Ovary (tissue), 1 donor: Measurements from ENCODE around the gene LRRC75A.

Experiments
- EP300 ChIP-seq: sonication (generic); formaldehyde crosslinking; IDR thresholded peaks from one replicate; pipeline ENCODE4 v1.6.1; 2017; ENCODE audit warnings: antibody characterized with exemption
- POLR2A ChIP-seq: fragments of 450-650 bp; IDR thresholded peaks from one replicate; pipeline ENCODE4 v1.6.1; 2017; ENCODE audit warnings: antibody characterized with exemption, mild to moderate bottlenecking, moderate library complexity

DNA sequence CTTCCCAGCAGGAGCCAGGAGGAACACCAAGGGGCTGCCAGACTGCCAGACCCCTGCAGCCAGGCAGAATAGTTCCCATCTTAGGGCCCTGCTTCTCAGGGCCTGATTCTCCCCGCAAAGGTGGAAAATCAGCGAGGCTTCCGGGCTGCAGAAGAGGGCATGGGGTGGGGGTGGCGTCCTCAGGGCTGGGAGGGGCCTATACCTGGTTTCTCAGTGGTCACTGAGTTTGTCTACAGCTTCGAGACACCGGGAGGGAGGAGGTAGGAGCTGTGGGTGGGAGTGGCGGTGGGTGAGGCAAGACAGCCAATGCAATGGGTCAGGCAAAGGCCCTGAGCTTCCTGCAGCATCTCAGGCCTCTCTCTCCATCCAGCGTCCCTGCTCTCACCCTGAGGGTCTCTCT, 14.3 kb downstream of the LRRC75A start:
- TF ChIP-seq EP300 = no peak
- TF ChIP-seq POLR2A = no peak
